ENCODE results near the gene KDM3A.
A peak's percentile ranks its signal among the peaks of the same experiment; 100 is the strongest.

Gene KDM3A

DNA sequence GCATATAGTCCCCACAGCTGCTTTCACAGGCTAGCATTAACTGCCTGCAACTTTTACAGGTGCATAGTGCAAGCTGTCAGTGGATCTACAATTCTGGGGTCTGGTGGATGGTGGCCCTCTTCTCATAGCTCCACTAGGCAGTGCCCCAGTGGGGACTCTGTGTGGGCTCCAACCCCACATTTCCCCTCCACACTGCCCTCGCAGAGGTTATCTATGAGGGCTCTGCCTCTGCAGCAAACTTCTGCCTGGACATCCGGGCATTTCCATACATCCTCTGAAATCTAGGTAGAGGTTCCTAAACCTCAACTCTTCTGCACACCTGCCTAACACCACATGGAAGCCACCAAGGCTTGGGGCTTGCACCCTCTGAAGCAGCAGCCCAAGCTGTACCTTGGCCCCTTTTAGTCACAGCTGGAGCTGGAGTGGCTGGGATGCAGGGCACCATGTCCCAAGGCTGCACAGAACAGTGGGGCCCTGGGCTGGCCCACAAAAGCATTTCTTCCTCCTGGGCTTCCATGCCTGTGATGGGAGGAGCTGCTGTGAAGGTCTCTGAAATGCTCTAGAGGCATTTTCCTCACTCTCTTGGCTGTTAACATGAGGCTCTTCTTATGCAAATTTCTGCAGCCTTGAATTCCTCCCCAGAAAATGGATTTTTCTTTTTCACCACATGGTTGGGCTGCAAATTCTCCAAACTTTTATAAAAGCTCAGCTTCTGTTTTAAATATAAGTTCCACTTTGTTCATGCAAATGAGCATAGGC lies 59.3 kb downstream of the KDM3A start:
- FAIRE-seq (no peak), DNase-seq (ENCODE audit: extremely low spot score, insufficient read length, low read depth) (no peak)

DNA sequence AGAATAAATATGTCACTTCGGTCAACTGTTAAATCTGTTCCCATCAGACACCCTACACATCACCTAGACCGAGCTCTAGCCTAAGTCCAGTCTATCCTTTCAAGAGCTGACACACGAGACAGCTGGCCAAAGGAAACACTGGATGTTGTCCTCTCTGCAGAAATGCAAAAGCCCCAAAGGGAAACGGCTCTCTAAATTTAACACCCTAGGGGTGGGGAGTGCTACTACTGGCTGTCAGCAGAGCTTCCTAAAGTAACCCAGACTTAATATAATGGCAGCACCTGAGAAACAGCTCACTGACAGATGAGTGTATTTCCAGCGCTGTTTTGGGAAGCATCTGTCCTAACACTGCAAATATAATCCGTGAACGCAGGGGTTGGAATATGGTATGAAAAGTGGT lies 66.4 kb downstream of the KDM3A start:
- no peak for FAIRE-seq
- no peak for DNase-seq (ENCODE audit: extremely low spot score, insufficient read length, low read depth)

DNA sequence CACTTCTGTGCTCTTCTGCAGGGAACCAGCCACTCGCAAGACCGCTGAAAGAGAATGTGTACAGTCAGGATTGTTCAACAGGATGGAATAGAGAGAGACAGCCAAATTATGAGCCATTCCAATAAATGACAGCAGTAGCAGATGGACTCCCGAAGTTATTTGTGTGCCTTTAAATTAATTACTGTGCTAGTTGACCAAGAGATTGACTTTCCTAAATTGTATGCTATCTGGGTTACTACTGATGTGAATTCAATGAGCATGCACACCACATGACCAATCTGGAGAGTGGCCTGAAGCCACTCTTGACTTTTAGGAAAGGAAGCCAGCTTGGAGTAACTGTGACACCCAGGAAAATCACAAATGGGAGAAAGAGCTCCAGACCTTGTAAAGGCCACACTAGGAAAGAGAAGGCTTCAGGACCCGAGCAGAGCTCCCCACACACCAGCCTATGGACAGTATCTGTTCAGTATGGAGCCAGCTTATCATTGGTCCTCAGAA lies 69.3 kb downstream of the KDM3A start:
- FAIRE-seq (no peak), DNase-seq (ENCODE audit: extremely low spot score, insufficient read length, low read depth) (no peak)

DNA sequence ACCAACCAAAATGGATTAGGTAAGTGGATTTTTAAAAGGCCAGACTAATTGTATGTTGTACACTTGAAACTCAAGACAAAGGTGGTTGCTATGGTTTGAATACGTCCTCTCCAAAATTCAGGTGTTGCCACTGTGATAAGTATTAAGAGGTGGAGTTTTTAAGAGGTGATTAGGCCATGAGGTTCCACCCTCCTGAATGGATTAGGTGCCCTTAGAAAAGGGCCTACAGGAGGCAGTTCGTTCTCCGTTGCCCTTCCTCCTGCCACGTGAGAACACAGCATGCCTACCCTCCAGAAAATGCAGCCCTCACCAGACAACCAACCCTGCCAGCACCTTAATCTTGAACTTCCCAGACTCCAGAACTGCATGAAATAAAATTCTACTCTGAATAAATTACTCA lies 70.9 kb downstream of the KDM3A start:
- FAIRE-seq (no peak), DNase-seq (ENCODE audit: extremely low spot score, insufficient read length, low read depth) (no peak)

DNA sequence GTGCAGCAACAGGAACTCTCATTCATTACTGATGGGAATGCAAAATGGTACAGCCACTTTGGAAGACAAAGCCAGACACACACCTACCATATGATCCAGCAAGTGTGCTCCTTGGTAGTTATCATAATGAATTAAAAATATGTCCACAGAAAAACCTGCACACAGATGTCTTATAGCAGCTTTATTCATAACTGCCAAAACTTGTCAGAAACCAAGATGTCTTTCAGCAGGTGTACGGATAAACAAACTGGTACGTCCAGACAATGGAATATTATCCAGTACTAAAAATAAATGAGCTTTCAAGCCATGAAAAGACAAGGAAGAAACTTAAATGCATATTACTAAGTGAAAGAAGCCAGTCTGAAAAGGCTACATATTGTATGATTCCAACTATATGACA lies 71.7 kb downstream of the KDM3A start:
- FAIRE-seq (peak; percentile 45), DNase-seq (ENCODE audit: extremely low spot score, insufficient read length, low read depth) (no peak)

DNA sequence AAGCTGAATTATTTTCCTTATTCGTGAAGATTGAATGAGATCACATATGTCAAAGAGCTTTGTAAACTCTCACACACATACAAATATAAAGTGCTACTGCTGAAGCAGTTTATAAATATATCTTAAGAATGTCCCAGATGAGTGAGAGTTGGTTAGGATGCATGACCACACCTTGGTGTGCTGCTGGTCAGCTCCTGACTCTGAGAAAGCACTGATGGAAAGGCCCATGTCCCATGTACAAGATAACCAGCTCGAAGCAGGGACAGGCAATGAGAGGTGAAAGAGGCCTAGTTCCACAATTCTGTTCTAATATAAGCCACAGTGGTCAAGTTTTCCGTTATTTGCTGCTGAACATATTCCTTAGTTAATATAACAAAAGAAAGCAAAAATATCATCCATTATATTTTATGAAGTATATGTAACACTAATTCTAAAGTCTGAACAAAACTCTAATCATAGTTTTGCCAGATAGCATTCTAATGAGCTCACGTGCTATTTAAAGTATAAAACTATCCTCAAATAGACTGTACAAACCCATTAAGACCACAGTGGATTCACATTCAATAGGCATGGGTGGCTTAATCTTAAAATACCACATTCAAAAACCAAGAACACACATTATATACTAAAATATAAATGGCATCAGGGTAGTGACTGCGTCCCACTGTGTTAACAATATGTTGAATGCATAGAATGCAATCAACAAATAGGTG lies 72.9 kb downstream of the KDM3A start:
- FAIRE-seq (no peak), DNase-seq (ENCODE audit: extremely low spot score, insufficient read length, low read depth) (no peak)

DNA sequence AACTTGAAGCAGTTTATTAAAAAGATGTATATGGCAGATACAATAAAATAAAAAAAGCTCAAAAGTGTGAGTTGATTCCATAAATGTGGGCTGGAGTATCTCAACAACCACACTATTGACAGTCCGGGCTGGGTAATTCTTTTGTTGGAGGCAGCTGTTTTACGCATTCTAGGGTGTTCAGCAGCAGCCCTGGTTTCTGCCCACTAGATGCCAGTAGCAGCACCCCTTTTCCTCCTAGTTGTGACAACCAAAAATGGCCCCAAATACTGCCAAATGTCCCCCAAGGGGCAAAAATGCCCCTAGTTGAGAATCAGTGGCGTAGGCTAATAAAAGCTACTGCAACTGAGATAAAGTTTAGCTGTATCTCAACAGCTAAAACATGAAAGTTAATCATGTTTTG lies 77.3 kb downstream of the KDM3A start:
- FAIRE-seq, result no peak
- no peak for DNase-seq (ENCODE audit: extremely low spot score, insufficient read length, low read depth)

DNA sequence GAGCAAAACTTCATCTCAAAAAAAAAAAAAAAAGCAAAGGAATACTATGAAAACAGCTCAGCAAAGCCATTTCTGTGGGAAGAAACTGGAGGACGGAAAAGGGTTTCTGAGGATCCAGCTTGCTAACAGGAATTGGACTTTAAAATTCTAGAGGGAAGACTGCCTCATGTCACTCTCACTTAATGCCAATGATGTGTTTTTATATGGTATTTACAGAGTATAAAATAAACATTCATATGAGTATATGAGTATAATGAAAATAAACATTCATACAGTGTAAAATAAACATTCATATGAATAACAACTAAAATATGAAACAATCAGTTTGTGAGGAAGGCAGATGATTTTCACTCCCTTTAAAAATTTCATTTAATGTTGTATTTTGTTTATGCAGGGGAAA lies 78.2 kb downstream of the KDM3A start:
- no peak for FAIRE-seq
- no peak for DNase-seq (ENCODE audit: extremely low spot score, insufficient read length, low read depth)

DNA sequence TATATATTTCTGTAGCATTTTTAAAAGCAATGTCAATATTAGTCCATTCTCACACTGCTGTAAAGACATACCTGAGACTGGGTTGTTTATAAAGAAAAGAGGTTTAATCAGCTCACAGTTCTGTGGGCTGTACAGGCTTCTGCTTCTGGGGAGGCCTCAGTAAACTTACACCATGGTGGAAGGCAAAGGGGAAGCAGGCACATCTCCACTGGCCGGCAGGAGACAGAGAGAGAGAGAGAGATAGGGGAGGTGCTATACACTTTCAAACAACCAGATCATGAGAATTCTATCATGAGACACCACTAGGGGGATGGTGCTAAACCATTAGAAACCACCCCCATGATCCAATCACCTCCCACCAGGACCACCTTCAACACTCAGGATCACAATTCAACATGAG lies 79.0 kb downstream of the KDM3A start:
- FAIRE-seq (no peak), DNase-seq (ENCODE audit: extremely low spot score, insufficient read length, low read depth) (no peak)

DNA sequence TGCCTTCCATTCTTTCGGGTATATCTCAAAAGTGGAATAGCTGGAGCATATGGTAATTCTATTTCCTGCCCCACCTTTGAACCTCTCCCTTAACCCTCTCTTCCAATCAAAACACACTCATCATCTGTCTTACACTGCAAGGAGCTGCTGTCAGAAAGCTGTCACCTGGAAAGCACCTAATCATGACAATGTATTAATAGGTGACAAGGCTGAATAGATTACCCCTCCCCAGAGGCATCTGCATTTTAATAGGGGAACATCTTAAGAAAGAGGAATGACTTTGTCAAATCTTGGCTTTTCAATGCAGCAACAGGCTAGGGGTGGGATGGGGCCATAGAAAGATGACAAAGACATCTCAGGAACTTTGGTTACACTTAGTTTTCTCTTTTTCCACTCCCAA lies 80.8 kb downstream of the KDM3A start:
- DNase-seq (ENCODE audit: extremely low spot score, insufficient read length, low read depth), result no peak
- FAIRE-seq, result no peak

DNA sequence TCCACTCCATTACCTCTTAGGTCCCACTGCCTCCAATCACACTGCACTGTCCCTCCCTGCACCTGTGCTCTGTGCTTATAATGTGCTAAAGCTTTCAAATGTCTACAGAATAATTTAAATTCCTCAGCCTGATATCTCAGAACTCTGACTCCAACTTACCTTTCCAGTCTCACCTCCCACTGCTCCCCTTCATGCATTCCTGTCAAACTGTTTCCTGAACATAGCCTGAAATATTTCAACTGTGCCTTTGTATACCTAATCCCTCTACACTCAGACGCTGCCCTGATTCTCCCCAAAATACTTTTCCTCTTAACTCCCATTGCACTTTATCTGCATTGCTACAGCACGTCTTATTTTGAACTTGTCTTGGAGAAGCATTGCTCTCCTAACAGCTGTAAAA lies 81.5 kb downstream of the KDM3A start:
- DNase-seq (ENCODE audit: extremely low spot score, insufficient read length, low read depth), result no peak
- no peak for FAIRE-seq

DNA sequence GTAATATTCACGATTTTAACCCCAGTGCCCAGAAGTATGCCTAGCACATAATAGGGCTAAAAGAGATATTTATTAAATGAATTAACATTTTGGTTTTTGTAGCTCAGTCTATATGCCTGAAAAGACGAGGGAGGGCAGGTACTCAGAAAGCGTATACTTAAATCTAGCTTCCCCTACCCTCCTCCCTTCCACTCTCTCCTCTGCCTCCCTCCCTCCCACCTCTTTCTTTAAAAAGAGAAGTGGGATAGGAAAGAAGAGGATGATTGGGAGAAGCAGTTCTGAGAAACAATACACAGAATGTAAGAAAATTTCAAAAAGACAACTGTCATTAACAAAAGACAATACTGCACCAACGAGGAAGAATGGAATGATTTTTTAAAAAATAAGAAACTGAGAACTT lies 82.3 kb downstream of the KDM3A start:
- no peak for DNase-seq (ENCODE audit: extremely low spot score, insufficient read length, low read depth)
- no peak for FAIRE-seq

DNA sequence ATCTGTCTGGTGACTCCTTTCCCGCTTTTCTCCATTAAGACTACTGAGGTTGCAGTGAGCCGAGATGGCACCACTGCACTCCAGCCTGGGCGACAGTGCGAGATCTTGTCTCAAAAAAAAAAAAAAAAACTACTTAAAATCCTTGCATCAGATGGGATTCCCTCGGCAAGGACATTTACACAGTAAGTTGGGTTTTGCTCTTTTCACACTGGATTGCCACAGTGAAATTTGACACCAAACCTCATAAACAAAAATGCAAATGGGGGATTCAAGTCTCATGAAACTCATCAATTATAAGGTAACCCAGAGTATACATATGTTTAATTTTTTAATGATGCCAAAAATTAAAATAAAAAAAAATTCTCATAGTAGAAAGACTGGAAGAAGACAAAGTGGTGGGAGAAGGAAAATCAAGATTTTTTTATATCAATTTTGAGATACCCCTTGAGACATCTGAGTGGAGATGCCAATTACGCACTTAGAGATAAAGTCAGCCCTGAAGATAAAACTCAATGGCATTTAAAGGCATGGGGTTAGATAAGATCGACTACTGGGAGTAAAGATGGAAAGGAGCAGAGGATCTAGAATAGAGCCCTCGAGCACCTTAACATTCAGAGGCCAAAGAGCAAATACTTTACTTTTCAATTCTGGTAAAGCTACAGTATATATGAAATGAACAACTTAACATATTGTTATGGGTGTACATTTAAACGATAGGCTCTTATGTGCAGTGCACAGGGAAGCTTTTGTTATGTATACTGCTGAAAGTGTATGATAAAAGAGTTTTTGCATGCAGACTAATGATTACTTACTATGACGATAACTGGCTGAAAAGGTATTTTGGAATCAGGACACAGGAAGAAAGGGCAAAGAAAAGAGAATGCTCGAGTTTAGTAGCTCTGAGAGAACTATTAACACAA lies 84.5 kb downstream of the KDM3A start:
- no peak for FAIRE-seq
- no peak for DNase-seq (ENCODE audit: extremely low spot score, insufficient read length, low read depth)

DNA sequence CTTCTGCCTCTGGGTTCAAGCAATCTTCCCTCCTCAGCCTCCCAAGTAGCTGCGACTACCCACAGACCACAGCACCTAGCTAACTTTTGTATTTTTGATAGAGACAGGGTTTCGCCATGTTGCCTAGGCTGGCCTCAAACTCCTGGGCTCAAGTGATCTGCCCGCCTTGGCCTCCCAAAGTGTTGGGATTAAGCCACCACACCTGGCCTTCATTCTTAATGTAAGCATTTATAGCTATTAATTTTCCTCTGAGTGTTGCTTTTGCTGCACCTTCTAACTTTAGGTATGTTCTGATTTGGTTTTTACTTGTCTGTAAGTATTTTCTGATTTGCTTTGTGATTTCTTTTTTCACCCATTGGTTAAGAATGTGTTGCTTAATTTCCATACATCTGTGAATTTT lies 92.4 kb downstream of the KDM3A start:
- FAIRE-seq, result no peak

DNA sequence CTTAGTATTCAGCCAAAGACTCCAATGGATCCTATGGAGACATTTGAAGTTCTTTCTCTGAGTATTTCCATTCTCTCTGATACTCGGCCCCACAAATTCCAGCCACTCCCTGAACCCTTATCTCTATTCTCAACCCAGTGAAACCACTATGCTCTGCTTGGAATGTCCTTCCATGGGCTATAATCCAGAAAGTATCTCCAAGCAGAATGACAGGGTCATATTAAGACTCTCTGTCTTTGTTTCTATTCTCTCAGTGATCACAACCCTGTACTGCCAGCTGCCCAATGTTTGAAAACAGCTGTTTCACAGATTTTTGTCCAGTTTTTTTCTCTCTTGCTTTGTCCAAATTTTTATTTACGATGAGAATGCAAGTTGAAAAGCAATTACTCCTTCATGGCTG lies 100.2 kb downstream of the KDM3A start:
- DNase-seq (ENCODE audit: extremely low spot score, insufficient read length, low read depth) (no peak), FAIRE-seq (no peak)

More for the DNA sequence above, 92.4 kb downstream of the KDM3A start:
- no peak for DNase-seq (ENCODE audit: extremely low spot score, insufficient read length, low read depth)
